HepG2 (cell line): ENCODE results near the gene PRRC2A. TPM values are rescaled to one million over a fixed set of nuclear protein-coding genes. Genes with fewer than 3 reads are reported as not detected.

Experiments
- ATAC-seq: fragments of 200-7000 bp; cut with Tn5 transposase; 3 replicates; pipeline ENCODE4 v1.9.1; 2020; ENCODE audit warnings: mild to moderate bottlenecking, moderate library complexity
- BruUV-seq: library from RNA; stranded (reverse); fragments of 400-500 nt; replicated peaks from 2 replicates; lab custom pipeline; 2021; lab: Mats Ljungman, UMichigan
- CTCF ChIA-PET: fragments of 300-600 bp; formaldehyde crosslinking; extraction: SDS; loops from one replicate; lab custom pipeline; 2021; ENCODE audit warnings: low total read pairs, inconsistent platforms, low intra/inter-chr PET ratio; lab: Yijun Ruan, JAX
- POLR2A ChIA-PET: fragments of 350-600 bp; sonication (Branson Sonifier 250); formaldehyde crosslinking; loops from one replicate; lab custom pipeline; 2020; ENCODE audit warnings: antibody characterized with exemption, inconsistent platforms; lab: Yijun Ruan, JAX
- DNase-seq: peaks from one replicate; pipeline ENCODE4 v3.0.0-alpha.2; 2015; ENCODE audit warnings: low spot score
- FAIRE-seq: peaks from 3 replicates; lab custom pipeline; 2011; peaks lifted over from hg19 to GRCh38; lab: Jason Lieb, UNC
- H2AFZ ChIP-seq: one replicate; pipeline ENCODE4 v1.6.1; 2011; ENCODE audit warnings: low read length, inconsistent platforms
- H3K27ac ChIP-seq: fragments of 300-600 bp; 3 replicates; pipeline ENCODE4 v1.8.0; 2011; ENCODE audit warnings: mixed run types, mild to moderate bottlenecking, mixed read lengths, low read length, inconsistent platforms; ENCODE audit not compliant: insufficient read depth; ENCODE audit errors: extremely low read length
- H3K27me3 ChIP-seq, 2 experiments: fragments of 200-600 bp in 1 of 2; 2 replicates in 1 of 2; 3 replicates in 1 of 2; pipeline versions ENCODE4 v1.6.0 to v1.8.0; 2011; ENCODE audit warnings: low read length in 2 of 2, mild to moderate bottlenecking in 2 of 2, moderate library complexity in 2 of 2, inconsistent platforms in 1 of 2; ENCODE audit not compliant: insufficient read depth in 2 of 2, control insufficient read depth in 1 of 2
- H3K36me3 ChIP-seq, 2 experiments: fragments of 200-600 bp in 1 of 2; replicated peaks in 1 of 2; 2 replicates in 1 of 2; 3 replicates in 1 of 2; pipeline versions ENCODE4 v1.5.1 to v1.8.0; 2011; ENCODE audit warnings: low read length in 2 of 2, inconsistent platforms in 1 of 2; ENCODE audit not compliant: insufficient read depth in 2 of 2, control insufficient read depth in 1 of 2
- H3K4me1 ChIP-seq: 2 replicates; pipeline ENCODE4 v1.5.1; 2012; ENCODE audit warnings: low read length, inconsistent platforms; ENCODE audit not compliant: insufficient read depth
- H3K4me2 ChIP-seq: 2 replicates; pipeline ENCODE4 v1.6.0; 2011; ENCODE audit warnings: low read depth, low read length, inconsistent platforms
- H3K4me3 ChIP-seq, 3 experiments: fragments of 200-600 bp in 1 of 3; sonication (generic), shearing (Covaris generic) in 1 of 3; replicated peaks in 1 of 3; 2 replicates each; pipeline ENCODE4 v1.5.1; 2011 to 2016; ENCODE audit warnings: low read length in 3 of 3, inconsistent platforms in 2 of 3, low read depth in 2 of 3, mild to moderate bottlenecking in 2 of 3, control low read depth in 1 of 3, mixed read lengths in 1 of 3; ENCODE audit not compliant: insufficient read depth in 1 of 3
- H3K79me2 ChIP-seq: one replicate; pipeline ENCODE4 v1.6.1; 2011; ENCODE audit warnings: low read length, inconsistent platforms; ENCODE audit not compliant: insufficient read depth
- H3K9ac ChIP-seq: 2 replicates; pipeline ENCODE4 v1.6.0; 2011; ENCODE audit warnings: mild to moderate bottlenecking, low read depth, low read length, inconsistent platforms; ENCODE audit not compliant: insufficient read depth
- H3K9me3 ChIP-seq: 2 replicates; pipeline ENCODE4 v1.5.1; 2012; ENCODE audit warnings: mild to moderate bottlenecking, low read length
- H4K20me1 ChIP-seq: 2 replicates; pipeline ENCODE4 v1.6.0; 2011; ENCODE audit warnings: inconsistent platforms, mild to moderate bottlenecking, low read length, moderate library complexity; ENCODE audit not compliant: insufficient read depth
- ZNF83 ChIP-seq: sonication (generic); formaldehyde crosslinking; IDR thresholded peaks from 2 replicates; pipeline ENCODE4 v1.4.0; 2020; ENCODE audit warnings: missing genetic modification reagents, mild to moderate bottlenecking, borderline replicate concordance
- WGBS: methylation state at CpG from one replicate; pipeline ENCODE4 v1.1.6; 2017; ENCODE audit warnings: low lambda C conversion rate; 5-methylcytosine and 5-hydroxymethylcytosine counted together
- in situ Hi-C: cut with HindIII; loops from 2 replicates; pipeline ENCODE4 v1.10.0; 2017; ENCODE audit warnings: low pct_unique_long_range_greater_than_20kb; ENCODE audit not compliant: extremely low pct_ligation_motif_present
- intact Hi-C: fragments of 100-400 bp; cut with micrococcal nuclease; formaldehyde crosslinking; loops from one replicate; pipeline ENCODE4 v1.10.0; 2022; ENCODE audit not compliant: unreplicated experiment
- polyA plus RNA-seq, 8 experiments: library from polyadenylated mRNA; depleted of rRNA in 3 of 8; stranded (reverse) in 7 of 8; unstranded in 1 of 8; fragments of >200 nt; fragmentation: Illumina TruSeq in 4 of 8; extraction: Trizol in 4 of 8; gene quantifications; 2 replicates each; pipeline versions ENCODE4 v1.2.1 to v1.2.3, GENCODE V29; 2011 to 2016; ENCODE audit warnings: low read depth in 4 of 8, missing spikeins in 1 of 8, mixed read lengths in 1 of 8; ENCODE audit not compliant: insufficient read depth in 1 of 8
- total RNA-seq, 5 experiments: library from RNA; depleted of rRNA; stranded (reverse); fragments of >200 nt; fragmentation: Illumina TruSeq; extraction: Trizol; gene quantifications; 2 replicates each; pipeline ENCODE4 v1.2.3, GENCODE V29; 2016; ENCODE audit warnings: low read depth in 1 of 5
- TF ChIP-seq, protein P1 (sequence below): sonication (generic); formaldehyde crosslinking; IDR thresholded peaks from 2 replicates; pipeline ENCODE4 v1.9.0; 2021; ENCODE audit warnings: mild to moderate bottlenecking, missing genetic modification reagents
- TF ChIP-seq, protein P2 (sequence below): sonication (generic); formaldehyde crosslinking; conservative IDR thresholded peaks from 2 replicates; pipeline ENCODE4 v1.8.0; 2022; ENCODE audit warnings: missing genetic modification reagents
- TF ChIP-seq, protein P3 (sequence below): IDR thresholded peaks from 2 replicates; pipeline ENCODE4 v1.6.1; 2016; ENCODE audit warnings: missing compliant biosample characterization, missing genetic modification reagents, borderline replicate concordance
- TF ChIP-seq, protein P4 (sequence below): sonication (generic); formaldehyde crosslinking; IDR thresholded peaks from 2 replicates; pipeline ENCODE4 v1.5.1; 2020; ENCODE audit warnings: mild to moderate bottlenecking, missing genetic modification reagents, borderline replicate concordance

Gene PRRC2A
- total and polyA plus RNA-seq, 2 of the 13 experiments (the other 11 are each of a cell fraction or from before 2014, with no cell fraction given): 38.9 to 47.4 TPM

DNA sequence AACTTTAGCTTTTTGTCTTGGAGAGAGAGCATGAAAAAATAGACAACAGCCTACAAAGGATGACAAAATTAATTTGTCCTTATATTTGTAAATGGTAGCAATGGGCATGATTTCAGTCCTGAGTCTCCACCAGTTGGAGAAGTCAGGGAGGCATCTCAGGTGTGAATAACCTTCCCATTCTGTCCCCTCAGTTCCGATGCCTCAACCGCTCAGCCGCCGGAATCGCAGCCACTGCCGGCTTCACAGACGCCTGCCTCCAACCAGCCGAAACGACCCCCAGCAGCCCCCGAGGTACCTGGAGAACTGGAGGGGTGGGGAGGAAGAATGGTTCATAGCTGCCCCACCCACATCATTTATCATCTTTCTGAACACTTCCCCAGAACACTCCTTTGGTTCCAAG lies 3.6 kb downstream of the PRRC2A start (continued):
- TF ChIP-seq, protein P1, sequence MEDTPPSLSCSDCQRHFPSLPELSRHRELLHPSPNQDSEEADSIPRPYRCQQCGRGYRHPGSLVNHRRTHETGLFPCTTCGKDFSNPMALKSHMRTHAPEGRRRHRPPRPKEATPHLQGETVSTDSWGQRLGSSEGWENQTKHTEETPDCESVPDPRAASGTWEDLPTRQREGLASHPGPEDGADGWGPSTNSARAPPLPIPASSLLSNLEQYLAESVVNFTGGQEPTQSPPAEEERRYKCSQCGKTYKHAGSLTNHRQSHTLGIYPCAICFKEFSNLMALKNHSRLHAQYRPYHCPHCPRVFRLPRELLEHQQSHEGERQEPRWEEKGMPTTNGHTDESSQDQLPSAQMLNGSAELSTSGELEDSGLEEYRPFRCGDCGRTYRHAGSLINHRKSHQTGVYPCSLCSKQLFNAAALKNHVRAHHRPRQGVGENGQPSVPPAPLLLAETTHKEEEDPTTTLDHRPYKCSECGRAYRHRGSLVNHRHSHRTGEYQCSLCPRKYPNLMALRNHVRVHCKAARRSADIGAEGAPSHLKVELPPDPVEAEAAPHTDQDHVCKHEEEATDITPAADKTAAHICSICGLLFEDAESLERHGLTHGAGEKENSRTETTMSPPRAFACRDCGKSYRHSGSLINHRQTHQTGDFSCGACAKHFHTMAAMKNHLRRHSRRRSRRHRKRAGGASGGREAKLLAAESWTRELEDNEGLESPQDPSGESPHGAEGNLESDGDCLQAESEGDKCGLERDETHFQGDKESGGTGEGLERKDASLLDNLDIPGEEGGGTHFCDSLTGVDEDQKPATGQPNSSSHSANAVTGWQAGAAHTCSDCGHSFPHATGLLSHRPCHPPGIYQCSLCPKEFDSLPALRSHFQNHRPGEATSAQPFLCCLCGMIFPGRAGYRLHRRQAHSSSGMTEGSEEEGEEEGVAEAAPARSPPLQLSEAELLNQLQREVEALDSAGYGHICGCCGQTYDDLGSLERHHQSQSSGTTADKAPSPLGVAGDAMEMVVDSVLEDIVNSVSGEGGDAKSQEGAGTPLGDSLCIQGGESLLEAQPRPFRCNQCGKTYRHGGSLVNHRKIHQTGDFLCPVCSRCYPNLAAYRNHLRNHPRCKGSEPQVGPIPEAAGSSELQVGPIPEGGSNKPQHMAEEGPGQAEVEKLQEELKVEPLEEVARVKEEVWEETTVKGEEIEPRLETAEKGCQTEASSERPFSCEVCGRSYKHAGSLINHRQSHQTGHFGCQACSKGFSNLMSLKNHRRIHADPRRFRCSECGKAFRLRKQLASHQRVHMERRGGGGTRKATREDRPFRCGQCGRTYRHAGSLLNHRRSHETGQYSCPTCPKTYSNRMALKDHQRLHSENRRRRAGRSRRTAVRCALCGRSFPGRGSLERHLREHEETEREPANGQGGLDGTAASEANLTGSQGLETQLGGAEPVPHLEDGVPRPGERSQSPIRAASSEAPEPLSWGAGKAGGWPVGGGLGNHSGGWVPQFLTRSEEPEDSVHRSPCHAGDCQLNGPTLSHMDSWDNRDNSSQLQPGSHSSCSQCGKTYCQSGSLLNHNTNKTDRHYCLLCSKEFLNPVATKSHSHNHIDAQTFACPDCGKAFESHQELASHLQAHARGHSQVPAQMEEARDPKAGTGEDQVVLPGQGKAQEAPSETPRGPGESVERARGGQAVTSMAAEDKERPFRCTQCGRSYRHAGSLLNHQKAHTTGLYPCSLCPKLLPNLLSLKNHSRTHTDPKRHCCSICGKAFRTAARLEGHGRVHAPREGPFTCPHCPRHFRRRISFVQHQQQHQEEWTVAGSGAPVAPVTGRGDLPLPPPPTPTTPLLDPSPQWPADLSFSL: no peak
- TF ChIP-seq, protein P2, sequence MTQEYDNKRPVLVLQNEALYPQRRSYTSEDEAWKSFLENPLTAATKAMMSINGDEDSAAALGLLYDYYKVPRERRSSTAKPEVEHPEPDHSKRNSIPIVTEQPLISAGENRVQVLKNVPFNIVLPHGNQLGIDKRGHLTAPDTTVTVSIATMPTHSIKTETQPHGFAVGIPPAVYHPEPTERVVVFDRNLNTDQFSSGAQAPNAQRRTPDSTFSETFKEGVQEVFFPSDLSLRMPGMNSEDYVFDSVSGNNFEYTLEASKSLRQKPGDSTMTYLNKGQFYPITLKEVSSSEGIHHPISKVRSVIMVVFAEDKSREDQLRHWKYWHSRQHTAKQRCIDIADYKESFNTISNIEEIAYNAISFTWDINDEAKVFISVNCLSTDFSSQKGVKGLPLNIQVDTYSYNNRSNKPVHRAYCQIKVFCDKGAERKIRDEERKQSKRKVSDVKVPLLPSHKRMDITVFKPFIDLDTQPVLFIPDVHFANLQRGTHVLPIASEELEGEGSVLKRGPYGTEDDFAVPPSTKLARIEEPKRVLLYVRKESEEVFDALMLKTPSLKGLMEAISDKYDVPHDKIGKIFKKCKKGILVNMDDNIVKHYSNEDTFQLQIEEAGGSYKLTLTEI (CRISPR knock-in tag): no peak

DNA sequence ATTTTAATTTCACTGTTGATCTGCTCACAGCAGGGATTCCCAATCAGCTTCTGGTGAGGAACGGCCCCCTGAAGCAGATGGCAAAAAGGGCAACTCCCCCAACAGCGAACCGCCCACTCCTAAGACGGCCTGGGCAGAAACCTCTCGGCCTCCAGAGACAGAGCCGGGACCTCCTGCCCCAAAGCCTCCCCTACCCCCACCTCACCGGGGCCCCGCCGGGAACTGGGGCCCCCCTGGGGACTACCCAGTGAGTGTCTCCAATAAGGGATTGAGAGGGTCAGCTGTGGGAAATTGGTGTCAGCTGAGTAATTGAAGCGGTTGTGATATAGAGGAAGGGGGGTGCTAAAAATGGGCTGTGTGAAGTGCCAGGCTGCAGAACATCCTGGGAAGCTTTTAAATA lies 6.4 kb downstream of the PRRC2A start:
- Histone ChIP-seq H3K27me3 (no peaks in the 10 kb centered on the region), H4K20me1 (peaks cover 11% of the 10 kb centered on the region; the same call in 1 of the 2 replicates), H3K9ac (no peak overlapping the region), H3K4me3 (no peak overlapping the region), H3K4me2 (no peak overlapping the region), H3K36me3 (peaks cover 70 to 95% of the 10 kb centered on the region in 2 experiments), H2AFZ (no peak overlapping the region), H3K9me3 (no peaks in the 10 kb centered on the region), H3K4me1 (peaks cover 11% of the 10 kb centered on the region), H3K79me2 (peaks cover 25% of the 10 kb centered on the region), H3K27ac (no peak overlapping the region)
- in situ Hi-C loops: no loop called here
- intact Hi-C loops: no loop called here
- ChIA-PET CTCF (no interaction called here), POLR2A (interaction anchor here (3.4 kb wide), 1 partner anchor 25 kb away, joined by 11 read pairs; the partner anchor contains the start of gene BAG6)
- DNase-seq (no peak), ATAC-seq (no peak), FAIRE-seq (no peak)
- no TSS peak for BruUV-seq
- WGBS: 97% methylated on average over 10 of the region's 10 CpGs
- no peak for TF ChIP-seq ZNF83 (CRISPR knock-in tag)
- TF ChIP-seq, protein P3, sequence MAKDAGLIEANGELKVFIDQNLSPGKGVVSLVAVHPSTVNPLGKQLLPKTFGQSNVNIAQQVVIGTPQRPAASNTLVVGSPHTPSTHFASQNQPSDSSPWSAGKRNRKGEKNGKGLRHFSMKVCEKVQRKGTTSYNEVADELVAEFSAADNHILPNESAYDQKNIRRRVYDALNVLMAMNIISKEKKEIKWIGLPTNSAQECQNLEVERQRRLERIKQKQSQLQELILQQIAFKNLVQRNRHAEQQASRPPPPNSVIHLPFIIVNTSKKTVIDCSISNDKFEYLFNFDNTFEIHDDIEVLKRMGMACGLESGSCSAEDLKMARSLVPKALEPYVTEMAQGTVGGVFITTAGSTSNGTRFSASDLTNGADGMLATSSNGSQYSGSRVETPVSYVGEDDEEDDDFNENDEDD: no peak
- TF ChIP-seq, protein P4, sequence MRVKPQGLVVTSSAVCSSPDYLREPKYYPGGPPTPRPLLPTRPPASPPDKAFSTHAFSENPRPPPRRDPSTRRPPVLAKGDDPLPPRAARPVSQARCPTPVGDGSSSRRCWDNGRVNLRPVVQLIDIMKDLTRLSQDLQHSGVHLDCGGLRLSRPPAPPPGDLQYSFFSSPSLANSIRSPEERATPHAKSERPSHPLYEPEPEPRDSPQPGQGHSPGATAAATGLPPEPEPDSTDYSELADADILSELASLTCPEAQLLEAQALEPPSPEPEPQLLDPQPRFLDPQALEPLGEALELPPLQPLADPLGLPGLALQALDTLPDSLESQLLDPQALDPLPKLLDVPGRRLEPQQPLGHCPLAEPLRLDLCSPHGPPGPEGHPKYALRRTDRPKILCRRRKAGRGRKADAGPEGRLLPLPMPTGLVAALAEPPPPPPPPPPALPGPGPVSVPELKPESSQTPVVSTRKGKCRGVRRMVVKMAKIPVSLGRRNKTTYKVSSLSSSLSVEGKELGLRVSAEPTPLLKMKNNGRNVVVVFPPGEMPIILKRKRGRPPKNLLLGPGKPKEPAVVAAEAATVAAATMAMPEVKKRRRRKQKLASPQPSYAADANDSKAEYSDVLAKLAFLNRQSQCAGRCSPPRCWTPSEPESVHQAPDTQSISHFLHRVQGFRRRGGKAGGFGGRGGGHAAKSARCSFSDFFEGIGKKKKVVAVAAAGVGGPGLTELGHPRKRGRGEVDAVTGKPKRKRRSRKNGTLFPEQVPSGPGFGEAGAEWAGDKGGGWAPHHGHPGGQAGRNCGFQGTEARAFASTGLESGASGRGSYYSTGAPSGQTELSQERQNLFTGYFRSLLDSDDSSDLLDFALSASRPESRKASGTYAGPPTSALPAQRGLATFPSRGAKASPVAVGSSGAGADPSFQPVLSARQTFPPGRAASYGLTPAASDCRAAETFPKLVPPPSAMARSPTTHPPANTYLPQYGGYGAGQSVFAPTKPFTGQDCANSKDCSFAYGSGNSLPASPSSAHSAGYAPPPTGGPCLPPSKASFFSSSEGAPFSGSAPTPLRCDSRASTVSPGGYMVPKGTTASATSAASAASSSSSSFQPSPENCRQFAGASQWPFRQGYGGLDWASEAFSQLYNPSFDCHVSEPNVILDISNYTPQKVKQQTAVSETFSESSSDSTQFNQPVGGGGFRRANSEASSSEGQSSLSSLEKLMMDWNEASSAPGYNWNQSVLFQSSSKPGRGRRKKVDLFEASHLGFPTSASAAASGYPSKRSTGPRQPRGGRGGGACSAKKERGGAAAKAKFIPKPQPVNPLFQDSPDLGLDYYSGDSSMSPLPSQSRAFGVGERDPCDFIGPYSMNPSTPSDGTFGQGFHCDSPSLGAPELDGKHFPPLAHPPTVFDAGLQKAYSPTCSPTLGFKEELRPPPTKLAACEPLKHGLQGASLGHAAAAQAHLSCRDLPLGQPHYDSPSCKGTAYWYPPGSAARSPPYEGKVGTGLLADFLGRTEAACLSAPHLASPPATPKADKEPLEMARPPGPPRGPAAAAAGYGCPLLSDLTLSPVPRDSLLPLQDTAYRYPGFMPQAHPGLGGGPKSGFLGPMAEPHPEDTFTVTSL (CRISPR knock-in tag): no peak
